Measurements from ENCODE around the gene XPO6. TPM values are rescaled to one million over a fixed set of nuclear protein-coding genes. Genes with fewer than 3 reads are reported as not detected.
"Not testable (repeated sequence)": the region's sequence is repeated elsewhere in the genome, so short reads cannot be mapped to it uniquely, and the experiment has no call there.

Gene XPO6
- total RNA-seq, 1 donor = 211 TPM

- no peaks in the 10 kb centered on the region for H3K9me3 ChIP-seq (ENCODE audit: low read depth, low read length)
- H3K4me3 ChIP-seq (ENCODE audit: low read length) = no peak overlapping the region
- no peaks in the 10 kb centered on the region for H3K4me1 ChIP-seq (ENCODE audit: insufficient read depth, low read length)
- H3K27me3 ChIP-seq (ENCODE audit: insufficient read depth, low read length) = no peaks in the 10 kb centered on the region
These were observed 81.4 kb downstream of the XPO6 start for GRCh38 chr16:28130099-28131088.

- Histone ChIP-seq H3K9me3 (ENCODE audit: low read depth, low read length) (no peaks in the 10 kb centered on the region), H3K27me3 (ENCODE audit: insufficient read depth, low read length) (no peaks in the 10 kb centered on the region), H3K4me3 (ENCODE audit: low read length) (no peak overlapping the region), H3K4me1 (ENCODE audit: insufficient read depth, low read length) (no peaks in the 10 kb centered on the region)
These were observed 84.8 kb downstream of the XPO6 start for GRCh38 chr16:28126684-28127620.

- Histone ChIP-seq H3K27me3 (ENCODE audit: insufficient read depth, low read length) (no peaks in the 10 kb centered on the region), H3K9me3 (ENCODE audit: low read depth, low read length) (no peaks in the 10 kb centered on the region), H3K4me1 (ENCODE audit: insufficient read depth, low read length) (no peaks in the 10 kb centered on the region), H3K4me3 (ENCODE audit: low read length) (no peak overlapping the region)
These were observed 86.2 kb downstream of the XPO6 start for GRCh38 chr16:28125592-28125991.

- H3K9me3 ChIP-seq (ENCODE audit: low read depth, low read length) = no peaks in the 10 kb centered on the region
- no peaks in the 10 kb centered on the region for H3K27me3 ChIP-seq (ENCODE audit: insufficient read depth, low read length)
- H3K4me1 ChIP-seq (ENCODE audit: insufficient read depth, low read length) = no peaks in the 10 kb centered on the region
- no peak overlapping the region for H3K4me3 ChIP-seq (ENCODE audit: low read length)
These were observed 90.2 kb downstream of the XPO6 start for GRCh38 chr16:28121527-28121926.

- H3K9me3 ChIP-seq (ENCODE audit: low read depth, low read length) = no peaks in the 10 kb centered on the region
- no peaks in the 10 kb centered on the region for H3K27me3 ChIP-seq (ENCODE audit: insufficient read depth, low read length)
- no peak overlapping the region for H3K4me3 ChIP-seq (ENCODE audit: low read length)
- no peaks in the 10 kb centered on the region for H3K4me1 ChIP-seq (ENCODE audit: insufficient read depth, low read length)
These were observed 91.0 kb downstream of the XPO6 start for GRCh38 chr16:28120754-28121153.

GRCh38 chr16:28118637-28119036, 93.1 kb downstream of the XPO6 start:
- Histone ChIP-seq H3K27me3 (ENCODE audit: insufficient read depth, low read length) (no peaks in the 10 kb centered on the region), H3K4me1 (ENCODE audit: insufficient read depth, low read length) (no peaks in the 10 kb centered on the region), H3K9me3 (ENCODE audit: low read depth, low read length) (no peaks in the 10 kb centered on the region), H3K4me3 (ENCODE audit: low read length) (no peak overlapping the region)

- H3K27me3 ChIP-seq (ENCODE audit: insufficient read depth, low read length) = no peaks in the 10 kb centered on the region
- H3K4me1 ChIP-seq (ENCODE audit: insufficient read depth, low read length) = no peaks in the 10 kb centered on the region
- no peaks in the 10 kb centered on the region for H3K9me3 ChIP-seq (ENCODE audit: low read depth, low read length)
- no peak overlapping the region for H3K4me3 ChIP-seq (ENCODE audit: low read length)
These were observed 94.6 kb downstream of the XPO6 start for GRCh38 chr16:28117168-28117565.

- H3K27me3 ChIP-seq (ENCODE audit: insufficient read depth, low read length); H3K4me1 ChIP-seq (ENCODE audit: insufficient read depth, low read length); H3K4me3 ChIP-seq (ENCODE audit: low read length); H3K9me3 ChIP-seq (ENCODE audit: low read depth, low read length): not testable (repeated sequence)
These were observed 95.9 kb downstream of the XPO6 start for GRCh38 chr16:28115866-28116265.

- Histone ChIP-seq H3K4me1 (ENCODE audit: insufficient read depth, low read length) (peaks cover 24% of the 10 kb centered on the region), H3K4me3 (ENCODE audit: low read length) (no peak overlapping the region), H3K27me3 (ENCODE audit: insufficient read depth, low read length) (no peaks in the 10 kb centered on the region), H3K9me3 (ENCODE audit: low read depth, low read length) (no peaks in the 10 kb centered on the region)
These were observed 98.9 kb downstream of the XPO6 start for GRCh38 chr16:28112908-28113307.

- Histone ChIP-seq H3K4me3 (ENCODE audit: low read length) (no peak overlapping the region), H3K9me3 (ENCODE audit: low read depth, low read length) (no peaks in the 10 kb centered on the region), H3K27me3 (ENCODE audit: insufficient read depth, low read length) (no peaks in the 10 kb centered on the region), H3K4me1 (ENCODE audit: insufficient read depth, low read length) (peaks cover 24% of the 10 kb centered on the region)
These were observed 100.8 kb downstream of the XPO6 start for GRCh38 chr16:28110977-28111376.

- Histone ChIP-seq H3K9me3 (ENCODE audit: low read depth, low read length) (no peaks in the 10 kb centered on the region), H3K27me3 (ENCODE audit: insufficient read depth, low read length) (no peaks in the 10 kb centered on the region)
These were observed 101.3 kb downstream of the XPO6 start for GRCh38 chr16:28110479-28110878.

GRCh38 chr16:28110074-28110473, 101.7 kb downstream of the XPO6 start:
- Histone ChIP-seq H3K27me3 (ENCODE audit: insufficient read depth, low read length) (no peaks in the 10 kb centered on the region), H3K9me3 (ENCODE audit: low read depth, low read length) (no peaks in the 10 kb centered on the region), H3K4me3 (ENCODE audit: low read length) (no peak overlapping the region), H3K4me1 (ENCODE audit: insufficient read depth, low read length) (peaks cover 24% of the 10 kb centered on the region)

More at GRCh38 chr16:28110479-28110878, 101.3 kb downstream of the XPO6 start:
- Histone ChIP-seq H3K4me1 (ENCODE audit: insufficient read depth, low read length) (peaks cover 24% of the 10 kb centered on the region), H3K4me3 (ENCODE audit: low read length) (no peak overlapping the region)

GRCh38 chr16:28108590-28109247, 103.0 kb downstream of the XPO6 start:
- Histone ChIP-seq H3K4me3 (ENCODE audit: low read length) (no peak overlapping the region), H3K4me1 (ENCODE audit: insufficient read depth, low read length) (peaks cover 24% of the 10 kb centered on the region), H3K27me3 (ENCODE audit: insufficient read depth, low read length) (no peaks in the 10 kb centered on the region), H3K9me3 (ENCODE audit: low read depth, low read length) (no peaks in the 10 kb centered on the region)

GRCh38 chr16:28107232-28107631, 104.5 kb downstream of the XPO6 start:
- H3K27me3 ChIP-seq (ENCODE audit: insufficient read depth, low read length) = no peaks in the 10 kb centered on the region
- H3K4me1 ChIP-seq (ENCODE audit: insufficient read depth, low read length) = peaks cover 24% of the 10 kb centered on the region
- H3K9me3 ChIP-seq (ENCODE audit: low read depth, low read length) = no peaks in the 10 kb centered on the region
- no peak overlapping the region for H3K4me3 ChIP-seq (ENCODE audit: low read length)

All from mononuclear cell (primary cell).